Measurements from ENCODE around the gene OPCML.

The OPCML gene

DNA sequence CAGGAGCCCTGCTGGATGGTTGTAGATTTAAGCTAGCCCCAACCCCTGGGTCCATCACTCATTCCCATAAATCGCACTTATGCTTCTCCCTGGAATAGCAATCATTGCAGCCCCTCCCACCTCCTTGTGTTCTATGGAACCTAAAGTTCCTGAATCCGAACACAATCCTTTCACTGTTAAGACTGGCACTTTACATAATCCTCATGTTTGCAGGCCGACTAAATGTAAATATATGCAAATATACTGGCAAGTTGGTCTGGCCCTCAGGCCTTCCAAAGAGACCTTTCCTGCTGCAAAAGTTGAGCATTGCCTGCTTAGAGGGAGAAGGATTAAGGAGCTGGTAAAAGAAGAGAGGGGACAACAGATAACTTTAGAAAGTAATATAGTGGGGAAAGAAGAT is 892.9 kb downstream of the OPCML start:
- Mint-ChIP-seq H3K4me1 (peaks cover 10% of the 10 kb centered on the region), H3K9me3 (no peaks in the 10 kb centered on the region), H3K4me3 (no peak overlapping the region), H3K27me3 (ENCODE audit: low read depth) (peaks cover 25% of the 10 kb centered on the region), H3K36me3 (ENCODE audit: low read depth) (no peaks in the 10 kb centered on the region), H3K27ac (no peak overlapping the region)
- TF ChIP-seq CTCF (IDR thresholded peaks at IDR 0.05; ENCODE audit: unreplicated experiment in 3 of 3), result no peak

- no peaks in the 10 kb centered on the region for H3K9me3 Mint-ChIP-seq
- no peaks in the 10 kb centered on the region for H3K36me3 Mint-ChIP-seq (ENCODE audit: low read depth)
- TF ChIP-seq CTCF (IDR thresholded peaks at IDR 0.05; ENCODE audit: unreplicated experiment in 3 of 3), result no peak
- H3K4me3 Mint-ChIP-seq, result no peak overlapping the region
- peaks cover 22% of the 10 kb centered on the region for H3K27me3 Mint-ChIP-seq (ENCODE audit: low read depth)
- no peak overlapping the region for H3K27ac Mint-ChIP-seq
- H3K4me1 Mint-ChIP-seq, result peaks cover 14% of the 10 kb centered on the region
Measured at GRCh38 chr11:132638423-132638822, 893.9 kb downstream of the OPCML start.

GRCh38 chr11:132636523-132636922 is 895.8 kb downstream of the OPCML start:
- Mint-ChIP-seq H3K27ac (peak overlapping the region in 1 of 3 experiments; percentile 9), H3K36me3 (ENCODE audit: low read depth) (no peaks in the 10 kb centered on the region), H3K4me3 (no peak overlapping the region), H3K9me3 (no peaks in the 10 kb centered on the region), H3K4me1 (peaks cover 20% of the 10 kb centered on the region), H3K27me3 (ENCODE audit: low read depth) (peaks cover 14% of the 10 kb centered on the region)
- no peak for TF ChIP-seq CTCF (IDR thresholded peaks at IDR 0.05; ENCODE audit: unreplicated experiment in 3 of 3)

GRCh38 chr11:132632641-132633124 is 899.6 kb downstream of the OPCML start:
- Mint-ChIP-seq H3K27me3 (ENCODE audit: low read depth) (peaks cover 4% of the 10 kb centered on the region), H3K9me3 (peaks cover 5% of the 10 kb centered on the region), H3K4me3 (no peak overlapping the region), H3K27ac (peak overlapping the region in 2 of 3 experiments; percentile 2 to 35), H3K4me1 (peaks cover 20% of the 10 kb centered on the region), H3K36me3 (ENCODE audit: low read depth) (no peaks in the 10 kb centered on the region)
- TF ChIP-seq CTCF (IDR thresholded peaks at IDR 0.05; ENCODE audit: unreplicated experiment in 3 of 3), result no peak

DNA sequence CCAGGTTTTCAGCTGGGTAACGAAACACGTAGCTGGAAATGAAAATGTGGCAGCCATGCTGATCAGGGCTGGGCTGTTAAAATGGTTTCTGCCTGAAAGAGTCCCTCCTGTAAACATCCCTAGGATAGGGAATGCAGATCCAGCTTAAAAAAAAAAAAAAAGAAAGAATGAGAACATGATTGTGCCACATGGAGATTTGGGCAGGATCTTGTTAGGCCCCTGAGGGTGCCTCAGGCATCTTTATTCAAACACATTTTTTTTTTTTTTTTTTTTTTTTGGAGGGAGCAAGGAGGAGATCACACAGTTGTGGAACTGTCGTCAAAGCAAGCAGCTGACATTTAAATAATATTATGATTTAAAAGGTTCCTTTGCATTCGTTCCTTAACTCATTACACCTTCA is 900.3 kb downstream of the OPCML start:
- Mint-ChIP-seq H3K4me3 (no peak overlapping the region), H3K36me3 (ENCODE audit: low read depth) (no peaks in the 10 kb centered on the region), H3K27me3 (ENCODE audit: low read depth) (peaks cover 4% of the 10 kb centered on the region), H3K27ac (no peak overlapping the region), H3K9me3 (peaks cover 6% of the 10 kb centered on the region), H3K4me1 (peaks cover 19% of the 10 kb centered on the region)
- TF ChIP-seq CTCF (IDR thresholded peaks at IDR 0.05; ENCODE audit: unreplicated experiment in 3 of 3), result no peak

DNA sequence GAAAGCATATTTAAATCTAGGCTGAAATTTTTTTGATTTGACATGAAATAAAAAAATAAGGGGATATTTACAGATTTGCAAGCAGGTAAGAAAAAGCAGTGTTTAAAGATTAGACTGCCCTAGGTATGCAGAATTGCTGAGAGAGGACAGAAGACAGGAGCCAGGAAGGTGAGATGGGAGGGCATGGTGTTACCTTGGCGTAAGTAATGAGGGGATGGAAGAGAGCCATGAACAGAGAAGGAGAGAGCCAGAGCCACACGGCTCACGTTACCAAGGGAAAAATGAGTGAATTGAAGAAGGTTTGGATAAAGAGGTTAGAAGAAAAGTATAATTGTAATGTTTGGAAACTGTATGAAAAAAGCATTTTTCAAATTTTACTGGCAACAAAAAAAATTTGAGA is 904.3 kb downstream of the OPCML start:
- Mint-ChIP-seq H3K4me1 (peaks cover 5% of the 10 kb centered on the region), H3K9me3 (peaks cover 6% of the 10 kb centered on the region), H3K4me3 (no peak overlapping the region), H3K36me3 (ENCODE audit: low read depth) (no peaks in the 10 kb centered on the region), H3K27ac (no peak overlapping the region), H3K27me3 (ENCODE audit: low read depth) (peaks cover 12% of the 10 kb centered on the region)
- no peak for TF ChIP-seq CTCF (IDR thresholded peaks at IDR 0.05; ENCODE audit: unreplicated experiment in 3 of 3)
